PC-9 (cell line): ENCODE results near the gene NDUFS7.

ENCODE experiments used
- CTCF ChIP-seq: fragments of 200-600 bp; sonication (generic); conservative IDR thresholded peaks from 2 replicates; pipeline ENCODE4 v1.6.1; 2017; ENCODE audit warnings: mixed run types, antibody characterized with exemption, mild to moderate bottlenecking, moderate library complexity
- EZH2 ChIP-seq: fragments of 200-600 bp; sonication (generic); IDR thresholded peaks from 2 replicates; pipeline ENCODE4 v1.8.0; 2017; ENCODE audit warnings: antibody characterized with exemption, low read depth

DNA sequence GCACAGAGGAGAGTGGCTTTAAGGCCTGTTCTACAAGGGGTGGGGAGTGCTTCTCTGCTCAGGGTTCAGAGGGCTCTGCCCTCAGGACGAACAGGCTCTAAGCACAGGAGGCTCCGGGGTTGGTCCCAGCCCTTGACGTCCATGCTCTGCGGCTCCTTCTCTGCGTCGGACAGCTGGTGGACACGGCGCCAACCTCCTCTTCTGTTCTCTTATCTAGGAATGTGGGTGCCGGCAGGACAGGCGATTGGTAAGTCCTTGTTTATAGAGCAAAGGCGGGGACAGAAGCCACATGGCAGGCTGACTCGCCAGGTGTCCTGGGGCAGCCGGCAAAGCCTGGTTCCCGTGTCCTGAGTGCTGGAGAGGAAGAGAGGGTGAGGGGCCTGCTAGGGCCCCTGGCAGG lies 46.0 kb downstream of the NDUFS7 start:
- TF ChIP-seq CTCF, result no peak
- TF ChIP-seq EZH2, result no peak
